GM19238 (cell line): ENCODE results near the gene ROR2.
A peak's percentile ranks its signal among the peaks of the same experiment; 100 is the strongest.

Source experiments
- DNase-seq: peaks from one replicate; pipeline ENCODE4 v3.0.0; 2011; ENCODE audit warnings: low spot score; ENCODE audit not compliant: insufficient read length

Gene ROR2

GRCh38 chr9:91724068-91724440 lies 226.0 kb downstream of the ROR2 start:
- no peak for DNase-seq

GRCh38 chr9:91723420-91724067 lies 226.5 kb downstream of the ROR2 start:
- DNase-seq: no peak

GRCh38 chr9:91720751-91721705 lies 229.0 kb downstream of the ROR2 start:
- peak; percentile 43 for DNase-seq

- no peak for DNase-seq
Observed at GRCh38 chr9:91720313-91720712, 229.7 kb downstream of the ROR2 start.

GRCh38 chr9:91718071-91718470 lies 232.0 kb downstream of the ROR2 start:
- DNase-seq: no peak

- DNase-seq: no peak
Observed at GRCh38 chr9:91716815-91717214, 233.2 kb downstream of the ROR2 start.

- no peak for DNase-seq
Observed at GRCh38 chr9:91716239-91716638, 233.8 kb downstream of the ROR2 start.

- DNase-seq: no peak
Observed at GRCh38 chr9:91714874-91715615, 235.0 kb downstream of the ROR2 start.

GRCh38 chr9:91714020-91714806 lies 235.8 kb downstream of the ROR2 start:
- no peak for DNase-seq

- DNase-seq: no peak
Observed at GRCh38 chr9:91712811-91713210, 237.2 kb downstream of the ROR2 start.

GRCh38 chr9:91711755-91712601 lies 238.1 kb downstream of the ROR2 start:
- DNase-seq: peak; percentile 77

GRCh38 chr9:91710158-91710557 lies 239.9 kb downstream of the ROR2 start:
- DNase-seq: no peak

GRCh38 chr9:91705386-91705785 lies 244.6 kb downstream of the ROR2 start:
- DNase-seq: no peak

- DNase-seq: no peak
Observed at GRCh38 chr9:91700475-91700874, 249.6 kb downstream of the ROR2 start.

- no peak for DNase-seq
Observed at GRCh38 chr9:91698266-91698665, 251.8 kb downstream of the ROR2 start.

- no peak for DNase-seq
Observed at GRCh38 chr9:91697201-91697600, 252.8 kb downstream of the ROR2 start.

- DNase-seq: no peak
Observed at GRCh38 chr9:91694081-91694870, 255.8 kb downstream of the ROR2 start.

- DNase-seq: no peak
Observed at GRCh38 chr9:91693226-91693625, 256.8 kb downstream of the ROR2 start.

- DNase-seq: no peak
Observed at GRCh38 chr9:91690540-91691249, 259.3 kb downstream of the ROR2 start.
